GM19467 (cell line): ENCODE results near the gene MAPK6.
"Not testable (repeated sequence)": the region's sequence is repeated elsewhere in the genome, so short reads cannot be mapped to it uniquely, and the experiment has no call there.

Source experiments
- ATAC-seq: cut with Tn5 transposase; IDR thresholded peaks from one replicate; pipeline ENCODE4 v1.9.1; 2021; ENCODE audit warnings: mild to moderate bottlenecking, moderate library complexity; ENCODE audit not compliant: unreplicated experiment

Gene MAPK6

DNA sequence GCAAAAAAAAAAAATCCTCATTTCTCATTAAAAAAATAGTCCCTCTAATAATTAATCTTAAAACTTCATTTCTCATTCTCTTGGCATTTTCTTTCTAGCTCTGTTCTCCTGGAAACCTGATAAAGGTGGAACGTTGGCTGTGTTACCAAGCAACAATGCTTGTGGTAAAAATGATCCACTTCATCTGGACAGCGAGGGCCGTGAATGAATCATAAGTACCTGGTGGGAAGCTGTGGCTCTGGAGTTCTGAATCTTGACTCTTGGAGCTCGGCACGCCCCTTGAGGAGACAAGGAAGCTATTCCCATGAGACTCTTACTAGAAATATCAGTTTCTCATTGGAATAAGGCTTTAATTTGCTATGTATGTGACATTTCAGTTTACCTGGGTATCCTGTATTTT lies 61.0 kb downstream of the MAPK6 start:
- ATAC-seq = no peak

DNA sequence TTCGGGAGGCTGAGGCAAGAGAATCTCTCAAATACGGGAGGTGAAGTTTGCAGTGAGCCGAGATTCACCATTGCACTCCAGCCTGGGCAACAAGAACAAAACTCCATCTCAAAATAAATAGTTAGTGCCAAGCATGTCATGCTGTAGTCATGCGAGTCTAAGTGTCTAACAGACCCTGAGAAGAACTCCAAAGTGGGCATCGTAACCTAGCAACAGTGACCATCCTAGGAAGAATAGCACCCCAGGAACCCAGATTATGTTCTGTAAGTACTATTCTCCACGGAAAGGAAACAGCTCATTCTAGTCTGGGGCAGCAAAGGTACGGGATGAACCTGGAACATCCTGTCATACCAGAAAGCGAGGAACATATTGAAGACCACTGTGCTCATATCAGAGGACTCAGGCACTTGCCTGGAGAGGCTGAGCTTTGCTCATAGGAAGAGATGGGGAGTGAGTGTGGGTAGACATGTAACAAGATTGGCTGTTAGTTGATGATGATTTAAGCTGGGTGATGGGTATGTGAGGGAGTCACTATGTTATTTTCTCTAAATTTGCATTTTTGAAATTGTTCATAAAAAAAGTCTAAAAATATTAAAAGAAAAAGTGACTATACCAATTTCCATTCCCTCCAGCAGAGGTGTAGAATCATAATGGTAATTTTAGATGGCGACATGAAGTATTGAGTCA lies 61.8 kb downstream of the MAPK6 start:
- no peak for ATAC-seq

DNA sequence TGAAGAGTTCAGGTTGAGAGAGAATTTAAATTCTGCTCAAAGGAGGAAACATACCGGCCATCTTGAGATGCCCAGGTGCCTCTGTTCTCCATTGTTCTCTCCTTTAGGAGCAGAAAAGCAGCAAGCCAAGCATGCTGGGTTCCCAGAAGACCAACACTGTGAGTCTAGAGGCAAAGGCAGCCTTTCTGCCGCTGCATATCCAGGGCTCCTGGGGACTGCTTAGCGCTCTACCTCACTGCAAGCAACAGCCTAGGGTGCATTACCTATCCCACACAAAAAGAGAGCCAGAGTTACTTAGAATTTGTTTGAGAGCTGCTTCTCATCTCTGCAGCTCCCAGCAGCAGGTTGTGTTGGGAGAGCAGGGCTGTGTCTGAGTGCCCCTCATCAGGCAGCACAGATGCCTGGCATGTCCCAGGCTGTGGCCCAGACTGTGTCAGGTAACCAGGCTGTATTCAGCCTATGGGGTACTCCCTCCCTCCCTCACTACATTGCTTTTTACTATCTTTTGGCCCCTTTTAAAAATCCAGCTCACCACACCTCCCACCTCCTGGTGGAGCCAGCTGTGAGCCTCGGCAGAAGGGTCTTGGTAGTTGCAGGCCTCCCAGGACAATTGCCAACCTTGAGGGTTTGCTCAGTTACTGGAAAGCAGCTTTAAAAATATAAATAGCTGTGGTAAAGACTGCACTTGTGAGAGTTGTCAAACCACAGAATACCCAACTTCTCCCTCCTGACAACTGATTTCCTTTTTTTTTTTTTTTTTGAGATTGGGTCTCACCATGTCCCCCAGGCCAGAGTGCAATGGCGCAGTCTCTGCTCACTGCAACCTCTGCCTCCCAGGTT lies 63.4 kb downstream of the MAPK6 start:
- peak; percentile 72 for ATAC-seq

DNA sequence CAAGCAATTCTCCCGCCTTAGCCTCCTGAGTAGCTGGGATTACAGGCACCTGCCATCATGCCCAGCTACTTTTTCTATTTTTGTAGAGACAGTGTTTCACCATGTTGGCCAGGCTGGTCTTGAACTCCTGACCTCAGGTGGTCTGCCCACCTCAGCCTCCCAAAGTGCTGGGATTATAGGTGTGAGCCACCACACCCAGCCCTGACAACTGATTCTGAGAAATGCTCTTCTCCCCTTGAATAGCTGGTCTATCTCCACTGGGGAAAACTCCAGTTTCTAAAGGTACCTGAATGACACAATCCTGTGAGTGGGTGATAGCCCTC lies 64.0 kb downstream of the MAPK6 start:
- not testable (repeated sequence) for ATAC-seq

DNA sequence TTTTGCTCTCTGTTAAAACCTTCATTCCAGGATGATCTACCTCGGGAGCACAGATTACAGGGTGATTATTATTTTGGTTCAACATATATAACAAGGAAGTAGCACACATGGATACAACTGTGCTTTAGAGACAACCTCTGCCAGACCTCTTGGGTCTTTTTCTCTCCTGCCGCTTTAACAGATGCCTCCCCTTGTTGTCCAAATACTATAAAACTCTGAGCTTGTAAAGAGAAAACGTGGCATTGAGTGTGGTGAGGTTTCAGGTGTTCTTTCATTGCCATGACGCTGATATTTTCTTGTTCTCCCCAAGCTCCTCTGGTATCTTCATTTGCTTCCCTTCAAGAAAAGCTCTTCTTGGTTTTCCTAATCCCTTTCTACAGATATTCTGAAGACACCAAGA lies 64.6 kb downstream of the MAPK6 start:
- no peak for ATAC-seq

DNA sequence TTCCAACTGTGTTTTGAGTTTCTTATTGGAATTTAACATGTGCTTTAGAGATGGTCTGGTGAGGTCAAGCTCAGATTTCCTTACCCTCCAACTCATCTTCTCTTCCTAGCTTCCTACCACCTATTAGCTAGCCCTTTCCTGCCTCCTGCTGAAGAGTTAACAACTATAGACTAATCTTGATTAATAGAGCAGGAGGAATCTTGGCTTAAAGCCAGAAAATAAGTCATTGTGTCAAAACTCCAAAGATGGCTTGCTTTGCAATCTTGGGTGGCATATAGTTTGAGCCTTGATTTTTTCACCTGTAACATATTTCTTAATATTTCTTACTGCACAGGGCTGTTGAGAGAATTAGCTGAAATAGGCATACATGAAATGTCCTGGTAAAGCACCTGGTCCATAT lies 66.3 kb downstream of the MAPK6 start:
- no peak for ATAC-seq

DNA sequence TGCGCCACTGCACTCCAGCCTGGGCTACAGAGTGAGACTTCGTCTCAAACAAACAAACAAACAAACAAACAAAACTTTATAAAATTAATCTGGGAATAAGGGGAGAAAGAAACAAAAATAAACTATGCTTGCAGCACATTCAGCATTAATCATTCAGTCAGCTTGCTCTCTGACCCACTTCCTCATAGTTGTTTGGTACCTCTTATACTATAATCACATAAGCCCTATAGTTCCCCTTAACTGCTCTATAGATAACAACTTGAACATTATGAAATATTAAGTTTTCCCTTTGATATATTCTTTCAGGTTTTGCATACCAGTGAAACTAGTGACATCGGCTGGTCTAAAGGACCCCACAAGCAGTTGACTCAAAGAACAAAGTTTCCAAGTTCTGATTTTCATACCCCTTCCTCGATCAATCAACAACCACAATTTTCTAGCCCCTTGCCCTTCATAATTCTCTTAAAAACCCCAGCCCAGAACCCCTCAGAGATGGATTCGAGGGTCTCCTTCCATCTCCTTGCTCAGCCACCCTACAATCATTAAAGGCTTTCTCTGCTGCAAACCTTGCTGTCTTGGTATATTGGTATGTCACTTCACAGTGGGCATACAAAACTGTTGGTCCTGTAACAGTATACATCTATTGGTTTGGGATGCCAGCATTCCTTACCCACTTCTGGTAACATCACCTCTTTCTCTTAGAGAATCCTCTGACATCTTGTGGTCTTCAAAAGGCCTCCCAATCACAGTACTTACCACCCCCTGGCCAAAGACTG lies 67.2 kb downstream of the MAPK6 start:
- no peak for ATAC-seq

DNA sequence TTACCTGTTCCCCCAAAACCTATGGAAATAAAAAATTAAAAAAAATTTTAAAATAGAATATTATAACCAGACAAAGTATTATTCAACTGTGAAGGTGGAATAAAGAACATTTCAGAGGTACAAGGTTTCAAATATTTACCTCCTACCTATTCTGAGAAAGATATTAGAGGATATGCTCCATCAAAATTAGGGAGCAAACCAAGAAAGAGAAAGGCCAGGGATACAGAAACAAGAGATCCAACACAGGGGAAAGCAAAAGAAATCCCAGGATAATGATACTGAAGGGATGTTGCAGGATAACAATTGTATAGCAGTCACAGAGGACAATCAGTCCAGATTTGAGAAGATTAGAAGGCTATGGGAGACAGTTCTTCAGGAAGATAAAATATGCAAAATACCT lies 71.2 kb downstream of the MAPK6 start:
- ATAC-seq = no peak

DNA sequence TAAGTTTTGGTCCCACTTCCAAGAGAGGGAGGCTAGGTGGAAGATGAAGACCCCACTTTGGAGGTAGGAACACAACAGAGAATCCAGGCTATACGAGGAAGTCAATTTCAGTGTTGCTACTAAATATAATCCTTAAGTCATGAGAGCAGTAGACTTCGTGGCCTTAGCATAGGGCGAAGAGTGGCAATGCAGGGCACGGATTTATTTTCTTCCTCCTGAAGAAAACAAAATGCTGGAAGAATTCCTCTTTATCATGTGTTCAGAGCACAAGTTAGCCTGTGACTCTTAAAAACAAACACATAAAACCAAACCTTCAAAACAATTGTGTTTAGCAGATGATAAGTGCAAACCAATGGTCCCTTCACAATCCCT lies 74.1 kb downstream of the MAPK6 start:
- no peak for ATAC-seq

DNA sequence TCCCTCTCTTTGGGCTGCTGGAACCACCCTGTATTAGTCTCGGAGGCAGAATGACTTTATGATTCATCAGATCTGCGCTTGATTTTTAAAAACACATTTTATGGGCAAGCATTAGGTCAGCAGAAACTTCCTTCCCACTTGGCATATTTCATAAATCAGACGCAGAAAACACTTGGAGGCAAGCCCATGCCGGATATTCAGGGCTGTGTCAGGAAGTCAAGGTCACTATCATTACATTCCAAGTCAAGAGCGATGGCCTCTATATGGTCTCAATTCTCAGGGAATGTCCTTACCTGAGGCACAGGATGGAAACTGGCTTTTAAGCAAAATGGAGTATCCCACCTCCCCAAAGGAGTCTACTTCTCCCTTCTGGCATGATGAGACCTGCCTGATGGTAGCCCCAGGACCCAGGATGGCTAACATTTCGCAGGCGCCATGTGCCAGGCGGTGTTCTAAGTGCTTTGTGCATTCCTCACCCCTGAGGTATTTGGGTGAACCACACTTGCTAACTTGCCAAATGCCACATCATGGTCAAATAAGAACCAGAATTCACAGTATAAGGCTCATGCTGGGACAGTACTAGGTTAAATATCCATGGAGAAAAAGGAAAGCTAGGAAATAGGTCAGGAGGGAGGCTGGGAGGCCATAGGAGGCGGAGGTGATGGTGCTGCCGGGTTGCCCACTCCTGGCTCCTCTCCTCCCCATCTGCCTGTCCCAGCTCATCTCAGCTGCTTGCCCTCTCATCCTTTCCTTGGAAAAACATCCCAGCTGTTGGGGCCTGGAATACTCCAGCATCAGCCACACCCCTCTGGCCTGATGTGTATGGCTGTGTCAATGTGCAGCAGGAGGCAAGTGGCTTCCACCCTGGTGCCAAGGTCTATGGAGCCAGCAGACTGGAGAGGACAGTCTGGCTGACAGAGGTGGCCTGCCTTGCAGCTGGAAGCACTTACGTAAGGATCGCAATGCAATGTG lies 74.8 kb downstream of the MAPK6 start:
- ATAC-seq = no peak

DNA sequence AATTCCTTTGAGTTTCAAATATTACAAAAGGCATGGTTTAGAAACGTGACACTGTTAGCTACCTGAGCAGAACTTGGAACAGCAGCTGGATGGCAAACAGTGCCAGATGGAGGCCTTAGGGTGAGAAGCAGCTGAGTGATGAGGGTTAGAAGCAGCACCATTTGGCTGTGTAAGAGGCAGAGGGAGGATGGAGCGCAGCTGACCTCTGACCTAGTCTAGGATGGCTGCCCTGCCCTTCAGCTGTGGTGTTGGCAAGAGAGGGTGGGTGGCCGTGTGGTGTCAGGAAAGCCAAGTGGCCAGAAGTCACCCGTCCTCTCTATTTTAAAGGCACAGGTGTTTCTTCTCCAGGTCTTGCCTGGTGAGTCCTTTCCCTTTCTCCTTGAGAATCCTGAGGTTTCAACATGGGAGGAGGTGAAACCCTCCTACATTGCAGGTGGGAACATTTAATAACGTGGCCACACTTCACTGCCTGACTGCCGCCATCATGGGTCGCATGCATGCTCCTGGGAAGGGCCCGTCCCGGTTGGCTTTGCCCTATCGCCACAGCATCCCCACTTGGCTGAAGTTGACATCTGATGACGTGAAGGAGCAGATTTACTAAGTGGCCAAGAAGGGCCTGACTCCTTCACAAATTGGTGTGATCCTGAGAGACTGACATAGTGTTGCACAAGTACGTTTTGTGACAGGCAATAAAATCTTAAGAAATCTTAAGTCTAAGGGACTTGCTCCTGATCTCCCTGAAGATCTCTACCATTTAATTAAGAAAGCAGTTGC lies 76.0 kb downstream of the MAPK6 start:
- no peak for ATAC-seq

DNA sequence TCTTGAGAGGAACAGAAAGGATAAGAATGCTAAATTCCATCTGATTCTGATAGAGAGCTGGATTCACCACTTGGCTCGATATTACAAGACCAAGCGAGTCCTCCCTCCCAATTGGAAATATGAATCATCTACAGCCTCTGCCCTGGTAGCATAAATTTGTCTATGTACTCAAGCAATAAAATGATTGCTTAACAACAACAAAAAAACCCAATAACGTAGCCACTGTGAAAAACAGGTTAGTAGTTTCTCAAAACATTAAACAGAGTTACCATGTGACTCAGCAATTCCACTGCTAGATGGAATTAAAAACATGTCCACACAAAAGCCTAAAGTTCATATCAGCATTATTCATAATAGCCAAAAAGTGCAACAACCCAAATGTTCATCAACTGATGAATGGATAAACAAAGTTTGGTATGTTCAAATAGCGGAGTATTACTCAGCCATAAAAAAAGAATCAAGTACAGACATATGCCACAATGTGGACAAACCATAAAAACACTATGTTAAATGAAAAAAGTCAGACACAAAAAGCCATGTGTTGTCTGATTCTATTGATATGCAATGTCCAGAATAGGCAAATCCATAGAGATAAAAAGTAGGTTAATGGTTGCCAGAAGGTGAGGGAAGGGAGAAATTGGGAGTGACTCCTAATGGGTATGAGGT lies 76.7 kb downstream of the MAPK6 start:
- no peak for ATAC-seq

DNA sequence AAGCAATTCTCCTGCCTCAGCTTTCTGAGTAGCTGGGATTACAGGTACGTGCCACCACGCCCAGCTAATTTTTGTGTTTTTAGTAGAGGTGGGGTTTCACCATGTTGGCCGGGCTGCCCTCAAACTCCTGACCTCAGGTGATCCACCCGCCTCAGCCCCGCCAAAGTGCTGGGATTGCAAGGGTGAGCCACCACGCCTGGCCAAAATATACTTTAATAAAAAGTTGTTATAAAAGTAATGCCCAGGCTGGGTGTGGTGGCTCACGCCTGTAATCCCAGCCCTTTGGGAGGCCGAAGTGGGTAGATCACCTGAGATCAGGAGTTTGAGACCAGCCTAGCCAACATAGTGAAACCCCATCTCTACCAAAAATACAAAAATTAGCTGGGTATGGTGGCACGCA lies 77.5 kb downstream of the MAPK6 start:
- not testable (repeated sequence) for ATAC-seq

DNA sequence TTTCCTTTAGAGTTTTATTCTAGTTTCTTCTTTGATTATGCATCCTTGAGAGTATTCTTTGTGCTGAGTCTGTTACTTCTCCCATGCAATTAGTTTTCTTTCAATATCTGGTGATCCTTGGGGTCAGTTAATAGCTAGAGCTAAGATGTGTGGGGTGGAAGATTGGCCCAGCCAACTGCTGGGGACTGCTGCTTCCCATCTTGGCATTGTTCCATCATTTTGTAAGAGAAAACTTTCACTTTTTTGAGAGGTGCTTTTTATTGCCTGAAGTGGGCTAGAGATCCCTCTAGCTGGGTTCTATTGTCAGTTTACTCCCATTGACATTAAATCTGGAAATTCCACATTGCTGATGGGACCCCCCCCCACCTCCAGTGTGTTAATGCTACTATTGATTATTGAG lies 78.2 kb downstream of the MAPK6 start:
- ATAC-seq = no peak

DNA sequence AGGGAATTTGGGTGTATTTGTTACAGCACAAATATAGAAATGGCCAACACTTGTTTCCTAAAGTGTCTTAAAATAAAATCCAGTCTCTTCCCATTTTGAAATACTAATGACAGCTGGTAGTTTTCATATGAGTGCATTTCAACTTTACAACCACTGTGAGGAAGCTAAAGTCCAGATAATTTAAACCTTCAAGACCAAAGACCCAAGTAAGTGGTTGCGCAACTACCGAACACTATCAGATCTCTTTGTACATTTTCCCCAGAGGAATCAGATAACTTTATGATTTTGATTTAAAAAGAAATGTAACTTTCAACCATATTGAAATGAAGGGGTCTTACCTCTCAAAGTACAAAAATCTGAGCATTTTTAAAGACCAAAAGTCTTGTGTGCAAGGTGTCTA lies 79.3 kb downstream of the MAPK6 start:
- ATAC-seq = no peak

DNA sequence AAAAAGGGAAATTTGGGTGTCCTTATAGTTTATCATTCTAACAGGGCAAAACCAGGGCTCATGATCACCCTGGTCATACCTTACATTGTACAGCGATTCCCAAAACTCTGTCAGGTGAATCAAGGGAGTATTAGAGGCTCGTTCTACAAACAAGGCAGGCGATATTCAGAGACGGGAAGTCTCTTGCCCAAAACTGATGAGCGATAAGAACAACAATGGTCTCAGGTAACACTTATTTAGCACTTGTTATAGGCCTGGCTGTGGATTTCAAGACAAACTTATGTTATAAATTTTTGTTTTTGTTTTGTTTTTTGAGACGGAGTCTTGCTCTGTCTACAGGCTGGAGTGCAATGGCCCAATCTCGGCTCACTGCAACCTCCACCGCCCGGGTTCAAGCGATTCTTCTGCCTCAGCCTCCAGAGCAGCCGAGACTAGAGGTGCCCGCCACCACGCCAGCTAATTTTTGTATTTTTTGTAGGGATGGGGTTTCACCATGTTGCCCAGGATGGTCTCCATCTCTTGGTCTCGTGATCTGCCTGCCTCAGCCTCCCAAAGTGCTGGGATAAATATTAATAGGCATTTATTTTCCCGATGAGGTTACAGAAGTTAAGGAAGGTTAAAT lies 80.7 kb downstream of the MAPK6 start:
- ATAC-seq = no peak

DNA sequence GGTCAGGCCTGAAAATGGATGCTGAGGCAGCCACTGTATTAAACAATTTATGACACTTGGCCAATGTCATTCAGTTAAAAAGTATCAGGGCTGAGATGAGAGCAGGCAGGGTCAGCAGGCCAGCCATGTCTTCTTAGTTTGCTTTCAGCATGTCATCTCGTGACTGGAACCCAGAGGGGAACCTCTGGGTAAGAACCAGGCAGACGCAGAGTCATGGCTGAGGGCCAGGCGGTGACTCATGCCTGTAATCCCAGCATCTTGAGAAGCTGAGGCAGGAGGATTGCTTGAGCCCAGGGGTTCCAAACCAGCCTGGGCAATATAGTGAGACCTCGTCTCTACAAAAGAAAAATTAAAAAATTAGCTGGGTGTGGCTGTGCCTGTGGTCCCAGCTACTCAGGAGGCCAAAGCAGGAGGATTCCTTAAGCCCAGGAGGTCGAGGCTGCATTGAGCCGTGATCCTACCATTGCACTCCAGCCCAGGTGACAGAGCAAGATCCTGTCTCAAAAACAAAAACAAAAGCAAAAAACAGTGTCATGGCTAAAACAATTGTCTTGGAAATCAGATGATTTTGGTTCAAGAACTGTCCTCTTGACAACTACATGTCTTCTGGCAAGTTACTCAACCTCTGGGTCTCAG lies 81.9 kb downstream of the MAPK6 start:
- no peak for ATAC-seq

DNA sequence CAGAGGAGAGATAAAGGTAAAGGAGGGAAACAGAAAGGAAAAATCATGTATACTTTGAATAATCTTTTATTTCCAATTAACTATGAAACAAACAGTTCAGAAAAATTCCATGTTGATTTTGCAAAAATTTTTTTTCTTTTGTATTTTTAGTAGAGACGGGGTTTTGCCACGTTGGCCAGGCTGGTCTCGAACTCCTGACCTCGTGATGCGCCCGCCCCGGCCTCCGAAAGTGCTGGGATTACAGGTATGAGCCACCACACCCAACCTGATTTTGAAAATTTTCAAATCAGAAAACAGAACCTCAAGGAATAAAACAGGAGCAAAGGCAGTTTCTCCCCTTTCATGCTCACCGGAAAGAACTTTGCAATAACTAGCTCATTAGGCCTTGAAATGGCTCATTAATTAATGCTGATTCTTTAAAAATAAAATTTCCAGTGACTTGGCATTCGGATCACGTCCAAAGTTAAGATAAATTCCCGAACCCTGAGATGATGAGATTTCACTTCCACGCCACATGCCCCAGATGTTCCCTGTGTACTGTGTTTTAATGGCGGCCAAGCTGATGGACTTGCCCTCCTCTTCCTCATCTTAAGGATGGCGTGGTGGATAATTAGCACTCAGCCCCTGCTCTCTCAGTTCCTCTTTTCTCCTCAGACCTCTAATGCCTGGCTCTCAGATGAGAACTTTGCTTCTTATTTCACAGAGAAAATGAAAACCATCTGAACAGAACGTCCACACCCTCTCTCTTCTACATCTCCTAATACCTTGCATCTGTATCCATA lies 82.7 kb downstream of the MAPK6 start:
- no peak for ATAC-seq
